HG03571 (cell line): Measurements from ENCODE around the gene WDR72.
"Not testable (repeated sequence)": the region's sequence is repeated elsewhere in the genome, so short reads cannot be mapped to it uniquely, and the experiment has no call there.

ENCODE experiments used
- ATAC-seq: cut with Tn5 transposase; IDR thresholded peaks from one replicate; pipeline ENCODE4 v1.9.1; 2021; ENCODE audit not compliant: unreplicated experiment

Gene WDR72

DNA sequence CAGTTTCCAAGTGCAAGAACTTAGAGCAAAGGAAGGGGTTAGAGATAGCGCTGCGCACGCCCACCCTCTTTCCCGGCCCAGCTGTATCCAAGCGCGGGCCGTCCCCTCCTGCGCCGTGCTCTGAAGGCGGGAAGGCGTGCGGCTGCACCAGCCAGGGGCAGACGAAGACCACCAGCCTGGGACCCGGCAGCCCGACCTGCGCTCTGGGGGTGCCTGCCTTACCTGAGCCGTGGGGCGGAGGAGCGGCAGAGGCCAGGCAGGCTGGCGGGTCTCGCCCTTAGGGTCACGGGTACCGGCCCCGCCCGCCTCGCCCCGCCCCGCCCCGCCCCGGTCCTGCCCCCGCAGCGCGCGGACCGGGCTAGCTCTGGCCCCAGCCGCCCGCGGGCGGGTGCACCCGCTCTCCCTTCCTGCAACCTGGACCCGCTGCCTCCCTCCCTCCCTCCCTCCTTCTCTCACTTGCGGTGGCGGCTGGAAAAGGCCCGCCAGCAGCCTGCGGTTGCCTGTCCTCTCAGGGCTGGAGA is at the start of gene WDR72:
Gene WDR72 (minus strand): TSS at position 253 of the 521 bp plus-strand sequence. CDS start 26,514 bp downstream, outside the sequence.
- ATAC-seq = no peak

DNA sequence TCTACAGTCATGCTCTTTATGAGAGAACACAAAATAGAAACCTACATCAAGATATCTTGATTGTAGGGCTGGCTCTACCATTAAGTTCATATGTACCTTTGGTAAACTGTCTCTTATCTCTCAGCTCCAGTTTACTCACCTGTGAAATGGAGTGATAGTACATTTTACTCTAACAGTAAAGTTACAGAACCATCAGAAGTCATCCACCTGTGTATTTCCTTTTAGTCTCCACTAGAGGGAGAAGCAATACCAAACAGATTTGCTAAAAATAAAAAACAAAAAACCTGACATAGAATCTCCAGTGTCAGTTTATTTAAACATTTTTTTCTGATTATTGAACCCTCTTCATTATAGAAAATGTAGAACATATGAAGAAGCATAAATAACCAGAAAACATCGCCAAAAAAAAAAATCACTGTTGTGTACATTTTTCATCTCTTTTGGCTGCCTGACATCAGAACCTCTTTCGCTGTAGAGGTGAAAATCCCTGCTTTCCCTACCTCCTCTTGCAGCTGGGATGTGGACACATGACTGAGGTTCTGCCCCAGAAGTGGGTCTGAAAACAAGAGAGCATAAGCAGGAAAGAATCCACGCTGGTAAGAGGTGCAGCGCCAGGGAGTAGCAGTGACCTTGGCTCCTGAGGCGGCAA is 48.7 kb upstream of the WDR72 start:
- no peak for ATAC-seq

DNA sequence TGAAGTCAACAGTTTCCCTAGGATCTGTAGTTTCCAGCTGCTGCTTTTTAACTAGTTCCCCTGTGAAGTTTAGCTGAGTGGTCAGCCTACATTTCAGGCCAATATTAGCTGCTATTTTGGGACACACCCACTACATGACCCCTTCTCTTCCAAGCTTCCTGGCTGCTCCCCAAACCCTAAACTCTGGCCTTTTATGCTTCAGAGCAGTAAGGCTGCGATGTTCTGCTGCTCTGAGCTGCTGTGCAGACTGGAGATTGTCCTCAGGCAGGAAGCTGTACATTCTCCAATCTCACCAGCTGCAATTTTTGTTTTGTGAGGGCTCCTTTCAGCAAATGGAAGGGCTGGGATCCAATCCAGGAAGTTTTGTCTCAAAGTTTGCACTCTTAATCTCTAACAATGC is 48.0 kb upstream of the WDR72 start:
- ATAC-seq = no peak

DNA sequence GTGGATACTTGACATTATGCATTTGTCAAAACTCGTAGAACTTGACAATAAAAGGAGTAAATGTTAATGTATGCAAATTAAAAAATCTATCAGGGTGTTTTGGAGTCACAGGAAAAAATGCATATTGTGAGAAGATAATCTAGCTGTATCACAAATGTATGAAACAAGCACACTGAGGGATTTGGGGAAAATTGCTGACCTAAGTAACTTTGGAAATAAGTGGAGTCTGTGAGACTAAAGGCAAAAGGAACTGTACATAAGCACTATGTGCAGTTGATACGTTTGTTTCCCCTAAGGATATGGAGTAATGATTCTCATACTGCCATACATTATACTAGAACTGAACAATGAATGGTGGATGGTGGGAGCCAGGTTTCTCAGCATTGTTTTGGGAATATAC is 43.2 kb upstream of the WDR72 start:
- ATAC-seq = no peak

DNA sequence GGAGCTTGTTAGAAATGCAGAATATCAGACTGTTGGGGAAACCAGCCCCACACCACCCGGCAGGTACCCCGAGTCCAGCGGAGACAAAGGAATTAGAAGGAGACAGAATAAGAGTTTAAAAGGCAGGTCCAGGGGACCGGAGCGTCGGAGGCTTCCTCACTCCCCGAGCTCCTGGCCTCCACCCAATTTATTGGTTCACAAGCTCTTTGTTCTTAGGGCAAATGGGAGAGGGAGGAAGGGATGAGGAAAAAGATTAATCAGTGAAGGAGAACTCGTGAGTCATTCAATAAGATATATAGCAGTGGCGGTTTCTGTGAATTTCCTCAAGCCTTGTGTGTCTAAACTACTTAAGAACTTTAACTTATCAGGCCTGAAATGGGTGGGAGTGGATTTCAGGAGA is 32.1 kb upstream of the WDR72 start:
- no peak for ATAC-seq

DNA sequence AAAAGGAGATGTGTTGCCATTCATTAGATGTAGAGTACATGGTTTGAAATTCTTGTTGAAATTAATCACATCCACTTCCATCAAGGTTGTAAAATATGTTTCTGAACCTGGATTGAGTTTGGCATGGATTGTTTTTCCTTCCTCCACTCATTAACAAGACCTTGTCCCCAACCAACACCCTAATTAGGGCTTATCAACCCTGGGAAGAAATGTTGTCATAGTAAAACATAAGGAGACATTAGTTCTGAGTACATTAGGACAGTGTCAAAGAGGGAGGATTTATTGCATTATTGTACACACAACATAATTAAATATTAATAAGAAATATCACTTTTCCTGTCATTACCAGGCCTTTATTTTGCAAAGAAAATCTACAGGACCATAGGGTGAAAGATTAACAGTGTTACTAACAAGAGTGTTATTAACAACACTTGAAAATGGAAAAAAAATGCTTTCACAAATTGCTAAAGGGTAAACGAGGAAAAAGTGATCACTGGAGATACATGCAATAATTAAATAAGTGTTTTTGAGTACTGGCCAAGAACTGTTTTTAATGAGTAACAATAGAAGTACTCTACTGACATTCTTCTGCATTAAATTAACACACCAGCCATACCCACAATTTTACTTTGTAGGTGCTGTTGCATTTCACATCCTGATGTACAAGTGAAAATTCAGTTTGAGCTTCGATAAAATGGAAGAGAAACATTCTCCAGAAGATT is 30.4 kb upstream of the WDR72 start:
- no peak for ATAC-seq

DNA sequence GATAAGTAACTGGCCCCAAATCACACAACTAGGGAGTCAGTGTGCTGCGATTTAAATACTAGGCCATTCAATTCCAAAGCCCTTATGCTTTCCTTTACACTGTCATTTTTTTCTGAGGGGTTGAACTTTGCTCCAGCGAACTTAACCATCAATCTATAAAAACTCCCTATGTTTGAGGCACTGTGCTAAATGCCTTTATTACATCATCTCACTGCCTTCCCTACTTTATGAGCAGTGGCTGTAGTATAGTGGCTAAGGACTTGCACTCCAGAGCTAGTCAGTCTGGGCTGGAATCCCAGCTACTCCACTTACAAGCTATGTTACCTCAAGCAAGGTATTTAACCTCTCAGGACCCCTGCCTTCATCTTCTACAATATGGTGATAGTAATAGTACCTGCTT is 26.9 kb upstream of the WDR72 start:
- ATAC-seq = no peak

DNA sequence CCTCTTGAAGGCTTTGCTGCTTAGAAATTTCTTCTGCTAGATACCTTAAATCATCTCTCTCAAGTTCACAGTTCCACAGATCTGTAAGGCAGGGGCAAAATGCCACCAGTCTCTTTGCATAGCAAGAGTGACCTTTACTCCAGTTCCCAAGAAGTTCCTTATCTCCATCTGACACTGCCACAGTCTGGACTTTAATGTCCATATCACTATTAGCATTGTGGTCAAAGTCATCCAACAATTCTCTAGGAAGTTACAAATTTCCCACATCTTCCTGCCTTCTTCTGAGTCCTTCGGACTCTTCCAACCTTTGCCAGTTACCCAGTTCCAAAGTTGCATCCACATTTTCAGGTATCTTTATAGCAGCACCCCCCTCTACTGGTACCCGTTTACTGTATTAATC is 25.8 kb upstream of the WDR72 start:
- not testable (repeated sequence) for ATAC-seq

DNA sequence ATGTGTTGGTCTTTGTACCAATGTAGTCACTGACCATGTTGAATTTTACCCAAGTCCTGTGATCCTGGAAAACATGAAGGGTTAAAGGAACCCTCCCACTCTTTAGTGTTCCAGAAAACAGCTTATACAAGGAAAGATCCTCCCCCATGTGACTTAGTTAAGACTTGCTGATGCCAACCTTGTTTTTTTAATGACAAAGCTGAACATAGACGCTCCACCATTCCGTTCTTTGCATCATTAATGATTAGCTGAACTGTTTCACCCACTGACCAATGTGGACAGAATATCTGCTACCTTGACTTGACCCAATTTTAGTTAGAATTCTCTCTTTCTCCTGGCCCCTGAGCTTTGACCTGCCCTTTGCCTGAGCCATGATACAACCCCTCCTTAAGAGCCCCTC is 3.5 kb upstream of the WDR72 start:
- no peak for ATAC-seq

DNA sequence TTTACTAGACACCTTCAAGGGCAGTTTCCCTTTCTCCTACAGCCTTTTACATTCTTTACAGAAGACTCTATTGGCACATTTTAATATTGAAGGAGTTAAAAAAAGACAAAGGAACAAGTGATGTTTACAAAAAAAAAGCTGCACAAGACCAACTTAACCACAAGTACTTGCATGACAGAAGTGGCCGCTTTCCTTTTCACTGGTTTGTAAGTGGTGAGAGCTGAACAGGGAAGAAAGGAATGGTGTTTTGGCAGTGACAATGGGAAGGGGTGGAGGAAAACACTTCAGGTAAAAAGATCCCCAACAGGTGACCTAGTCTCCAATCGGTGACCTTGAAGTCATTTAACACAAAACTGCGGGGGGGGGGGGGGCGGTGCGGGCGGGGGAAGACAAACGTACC is 1.1 kb downstream of the WDR72 start:
- ATAC-seq = no peak

DNA sequence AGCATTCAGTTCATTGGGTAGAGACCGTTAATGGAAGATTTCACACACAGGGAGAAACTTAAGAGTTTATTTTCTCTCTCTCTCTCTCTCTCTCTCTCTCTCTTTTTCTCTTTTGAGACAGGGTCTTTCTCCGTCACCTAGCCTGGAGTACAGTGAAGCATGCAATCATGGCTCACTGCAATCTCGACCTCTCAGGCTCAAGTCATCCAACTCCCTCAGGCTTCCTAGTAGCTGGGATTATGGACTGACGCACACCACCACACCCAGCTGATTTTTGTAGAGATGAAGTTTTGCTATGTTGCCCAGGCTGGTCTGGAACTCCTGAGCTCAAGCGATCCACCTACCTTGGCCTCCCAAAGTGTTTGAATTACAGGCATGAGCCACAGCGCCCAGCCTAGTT is 1.6 kb downstream of the WDR72 start:
- ATAC-seq = no peak

DNA sequence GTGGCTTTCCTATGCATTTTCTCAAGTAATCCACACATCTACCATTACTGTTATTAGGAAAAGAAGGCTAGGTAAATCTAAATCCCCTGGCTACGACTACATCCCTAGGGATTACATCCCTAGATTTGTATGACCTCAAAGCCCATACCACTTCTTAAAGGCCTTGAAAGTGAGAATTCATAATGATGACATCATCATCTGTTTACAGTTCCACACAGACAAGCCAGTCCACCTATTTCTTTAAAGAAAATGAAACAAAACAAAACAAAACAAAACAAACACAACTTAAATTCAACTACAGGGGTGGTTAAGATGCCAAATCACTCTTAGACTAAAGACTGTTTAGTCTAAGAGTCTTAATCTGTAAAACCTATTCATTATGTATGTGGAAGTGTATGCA is 5.7 kb downstream of the WDR72 start:
- ATAC-seq = no peak

DNA sequence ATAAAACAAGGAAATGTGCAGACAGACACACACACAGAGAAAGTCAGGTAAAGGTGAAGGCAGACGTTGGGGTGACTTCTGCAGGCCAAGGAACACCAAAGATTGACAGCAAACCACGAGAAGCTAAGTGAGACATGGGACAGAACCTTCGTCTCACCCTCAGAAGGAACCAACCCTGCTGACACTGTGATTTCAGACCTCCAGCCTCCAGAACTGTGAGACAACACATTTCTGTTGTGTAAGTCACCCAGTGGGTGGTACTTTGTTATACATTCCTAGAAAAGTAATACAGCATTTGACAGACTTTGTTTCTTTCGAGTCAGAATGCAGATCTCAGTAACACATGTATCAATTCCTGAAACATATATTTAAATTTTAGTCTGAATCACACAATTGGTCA is 7.1 kb downstream of the WDR72 start:
- ATAC-seq = no peak

DNA sequence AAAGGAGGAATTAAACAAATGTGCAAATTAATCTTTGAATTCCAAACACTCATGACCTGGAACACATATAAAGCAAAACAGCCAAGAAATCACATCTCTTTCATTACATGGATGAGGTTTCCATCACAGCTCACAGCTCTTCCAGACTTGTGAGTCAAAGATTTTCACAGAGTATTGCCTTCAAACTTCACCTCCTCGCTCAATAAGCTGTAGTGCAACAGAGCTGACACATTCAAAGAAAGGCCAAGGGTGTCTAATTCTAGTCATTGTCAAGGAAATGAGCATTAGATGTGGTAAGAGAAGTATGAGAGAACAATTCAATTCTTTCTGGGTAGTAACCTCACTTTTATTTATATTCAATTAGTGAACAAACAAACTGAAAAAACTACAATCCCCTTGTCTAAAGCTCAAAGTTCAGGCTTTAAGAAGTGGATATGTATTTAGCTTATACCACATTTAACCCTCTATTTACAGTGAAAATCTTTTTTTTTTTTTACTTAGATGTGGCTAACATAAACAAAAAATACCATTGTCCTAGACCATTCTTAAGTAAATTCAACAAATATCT is 11.9 kb downstream of the WDR72 start:
- ATAC-seq = no peak

DNA sequence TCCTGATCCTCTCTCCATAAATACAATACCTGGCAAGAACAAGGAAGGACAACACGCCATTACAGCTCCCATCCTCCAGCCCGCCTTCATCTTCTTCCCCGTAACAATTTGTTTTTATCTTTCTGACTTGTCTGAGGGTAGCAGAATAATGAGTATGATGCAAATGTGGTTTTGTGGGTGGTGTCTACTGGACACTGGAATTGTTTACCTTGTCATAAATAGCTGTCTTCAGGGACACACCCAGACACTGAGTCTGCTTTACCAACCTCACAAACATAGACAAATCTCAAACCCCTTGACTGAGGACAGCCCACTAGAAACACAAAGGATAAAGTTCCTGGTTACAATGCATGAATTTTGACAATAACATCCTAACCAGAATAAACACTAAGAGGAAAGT is 13.4 kb downstream of the WDR72 start:
- ATAC-seq = no peak

DNA sequence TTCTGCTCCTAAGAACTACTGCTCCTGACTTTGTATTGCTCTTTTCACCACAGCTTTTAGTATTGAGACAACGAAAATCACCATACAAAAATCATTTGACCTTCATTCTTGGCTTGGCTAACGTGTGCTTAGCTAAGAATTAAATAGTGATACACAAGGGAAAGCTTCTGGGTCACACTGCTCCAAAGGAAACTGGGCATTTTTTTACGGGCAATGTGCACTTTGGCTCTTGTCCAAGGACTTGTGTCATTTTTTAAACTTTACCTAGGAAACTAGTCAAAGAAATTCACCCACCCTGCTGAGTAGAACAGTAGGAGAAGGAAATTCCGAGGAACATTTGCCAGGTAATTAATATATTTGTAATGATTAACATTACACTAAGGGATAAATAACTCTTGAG is 19.8 kb downstream of the WDR72 start:
- no peak for ATAC-seq

DNA sequence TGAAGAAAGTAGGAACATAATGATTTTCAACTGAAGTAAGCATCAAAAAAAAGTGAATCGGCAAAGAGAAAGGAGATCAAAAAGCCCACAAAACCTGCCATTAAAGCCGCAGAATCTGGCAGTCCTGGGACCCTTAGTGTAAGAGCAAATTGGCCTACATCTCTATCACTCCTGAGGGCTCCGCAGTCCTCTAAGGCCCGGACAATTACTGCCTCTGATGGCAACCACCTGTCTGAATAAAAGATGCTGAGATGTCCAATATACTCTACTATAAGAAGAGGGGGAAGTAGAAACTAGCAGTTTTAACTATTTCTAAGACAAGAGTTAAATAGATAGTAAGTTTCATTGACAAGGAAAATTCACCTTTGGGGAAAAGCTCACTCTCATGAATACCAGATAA is 20.3 kb downstream of the WDR72 start:
- ATAC-seq = no peak

DNA sequence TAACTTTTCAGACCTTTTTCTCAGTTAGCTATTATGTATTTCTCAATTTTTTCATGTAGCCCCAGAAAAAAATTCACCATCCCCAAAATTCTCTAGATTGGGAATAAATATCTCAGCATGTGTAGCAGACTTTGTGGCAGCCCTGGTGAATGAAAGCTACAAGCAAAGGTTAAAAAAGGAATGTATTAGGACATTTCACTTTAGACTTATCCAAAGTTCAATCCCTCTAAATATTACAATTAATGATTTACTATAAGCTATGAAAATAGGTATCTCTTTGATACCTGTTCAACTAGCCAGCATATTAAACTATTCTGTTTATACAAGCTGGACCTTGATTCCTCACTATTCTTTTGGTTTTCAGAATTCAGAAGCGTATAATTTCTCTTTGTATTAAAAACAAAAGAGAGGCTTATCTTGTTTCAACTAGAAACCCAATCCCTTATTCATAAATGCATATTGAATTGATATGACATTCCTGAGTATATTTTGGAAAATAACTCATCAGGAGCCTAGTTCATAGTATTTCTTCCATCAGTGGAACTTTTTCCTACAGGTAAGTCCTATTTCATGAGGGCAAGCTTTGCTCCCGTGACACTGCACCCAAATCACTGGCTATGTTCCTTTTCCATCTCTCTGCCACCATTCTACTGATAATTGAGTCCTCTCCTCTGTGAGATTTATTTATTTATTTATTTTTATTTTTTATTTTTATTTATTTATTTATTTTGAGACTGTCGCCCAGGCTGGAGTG is 38.0 kb downstream of the WDR72 start:
- ATAC-seq = no peak

DNA sequence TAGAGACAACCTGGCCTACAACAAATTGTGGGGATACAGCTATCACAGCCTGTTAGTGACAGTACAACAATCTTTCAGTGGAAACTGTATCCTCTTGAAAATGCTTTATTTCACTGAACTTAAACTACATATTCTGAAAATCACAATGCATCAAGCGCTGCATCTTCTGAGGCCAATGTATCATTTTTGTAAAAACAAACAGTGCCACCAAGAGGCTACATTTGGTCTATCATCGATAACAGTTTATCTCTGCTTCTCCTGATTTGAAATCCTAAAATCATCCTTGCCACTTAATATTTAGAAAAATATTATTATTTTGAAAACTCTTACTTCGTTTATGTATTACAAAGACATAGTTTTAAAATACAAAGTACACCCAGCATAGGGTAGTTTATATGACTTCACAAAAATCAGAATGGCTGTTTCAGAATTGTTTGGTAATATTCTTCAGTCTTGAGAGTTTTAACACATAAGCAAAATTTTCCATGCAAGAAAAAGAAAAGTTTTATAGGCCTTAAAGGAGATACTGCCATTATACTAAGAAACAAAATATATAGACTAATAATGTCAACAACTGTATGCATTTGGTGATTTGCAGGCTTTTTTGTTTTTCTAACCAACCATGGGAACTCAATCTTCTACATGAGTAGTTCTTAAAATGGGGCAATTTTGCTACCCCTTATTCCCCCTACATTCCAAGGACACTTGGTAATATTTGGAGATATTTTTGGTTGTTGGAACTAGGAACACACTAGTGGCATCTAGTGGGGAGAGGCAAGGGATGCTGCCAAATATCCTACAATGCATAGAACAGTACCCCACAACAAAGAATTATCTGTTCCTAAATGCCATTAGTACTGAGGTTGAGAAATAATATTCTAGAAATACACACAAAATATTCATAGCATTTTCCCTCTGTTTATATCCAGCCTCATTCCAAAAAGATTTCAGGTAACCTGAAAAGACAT is 42.3 kb downstream of the WDR72 start:
- no peak for ATAC-seq

DNA sequence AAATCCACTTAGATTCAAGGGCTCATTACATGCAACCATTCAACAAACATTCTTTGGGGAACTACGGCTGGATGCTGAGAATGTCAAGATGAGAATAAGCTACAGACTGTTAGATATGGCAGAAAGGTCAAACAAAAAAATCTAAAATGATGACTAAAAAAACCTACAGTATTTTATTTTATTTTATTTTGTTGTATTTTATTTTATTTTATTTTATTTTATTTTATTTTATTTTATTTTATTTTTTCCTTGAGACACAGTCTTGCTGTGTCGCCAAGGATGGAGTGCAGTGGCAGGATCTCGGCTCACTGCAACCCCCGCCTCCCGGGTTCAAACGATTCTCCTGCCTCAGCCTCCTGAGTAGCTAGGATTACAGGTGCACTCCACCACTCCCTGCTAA is 46.2 kb downstream of the WDR72 start:
- ATAC-seq = no peak
